CD8-positive, alpha-beta memory T cell (primary cell): Measurements from ENCODE around the gene ITGA1. TPM values are rescaled to one million over a fixed set of nuclear protein-coding genes. Genes with fewer than 3 reads are reported as not detected.

Source experiments
- CTCF ChIA-PET: fragments of 350-600 bp; sonication (Branson Sonifier 250); formaldehyde crosslinking; loops from one replicate; lab custom pipeline; 2021; ENCODE audit warnings: antibody characterized with exemption; lab: Charles Lee
- POLR2A ChIA-PET: fragments of 350-600 bp; sonication (Branson Sonifier 250); formaldehyde crosslinking; loops from one replicate; lab custom pipeline; 2021; ENCODE audit warnings: antibody characterized with exemption; lab: Charles Lee
- DNase-seq, 5 donors: peaks; one replicate each; pipeline versions ENCODE4 v3.0.0 to v3.0.0-alpha.2; 2020 to 2022; ENCODE audit warnings: mixed read lengths in 1 of 5
- H3K27ac ChIP-seq: one replicate; pipeline ENCODE4 v1.7.0; 2013; ENCODE audit warnings: low read depth, mild to moderate bottlenecking, low read length, moderate library complexity
- H3K27me3 ChIP-seq: 2 replicates; pipeline ENCODE4 v1.7.0; 2013; ENCODE audit warnings: low read length, mild to moderate bottlenecking; ENCODE audit not compliant: insufficient read depth, poor library complexity, severe bottlenecking
- H3K36me3 ChIP-seq: 2 replicates; pipeline ENCODE4 v1.7.0; 2013; ENCODE audit warnings: mild to moderate bottlenecking, low read length, moderate library complexity; ENCODE audit not compliant: insufficient read depth
- H3K4me1 ChIP-seq: 2 replicates; pipeline ENCODE4 v1.7.0; 2013; ENCODE audit warnings: mild to moderate bottlenecking, low read length, moderate library complexity; ENCODE audit not compliant: insufficient read depth
- H3K4me3 ChIP-seq: 2 replicates; pipeline ENCODE4 v1.7.0; 2013; ENCODE audit warnings: mild to moderate bottlenecking, low read length
- H3K9me3 ChIP-seq: 2 replicates; pipeline ENCODE4 v1.7.0; 2013; ENCODE audit warnings: mild to moderate bottlenecking, low read length
- H3K27ac Mint-ChIP-seq, 8 donors: one replicate each; pipeline ENCODE4 v1.8.0; 2020 to 2021; ENCODE audit warnings: mixed read lengths in 8 of 8, mild to moderate bottlenecking in 6 of 8, inconsistent platforms in 3 of 8, moderate library complexity in 3 of 8
- H3K27me3 Mint-ChIP-seq, 2 donors: one replicate each; pipeline ENCODE4 v1.8.0; 2020 to 2021; ENCODE audit warnings: mixed read lengths in 2 of 2, mild to moderate bottlenecking in 1 of 2, moderate library complexity in 1 of 2
- H3K36me3 Mint-ChIP-seq, 3 donors: one replicate each; pipeline ENCODE4 v1.8.0; 2020 to 2021; ENCODE audit warnings: mixed read lengths in 3 of 3, inconsistent platforms in 1 of 3, mild to moderate bottlenecking in 1 of 3
- H3K4me1 Mint-ChIP-seq, 3 donors: one replicate each; pipeline ENCODE4 v1.8.0; 2020 to 2021; ENCODE audit warnings: mixed read lengths in 3 of 3, inconsistent platforms in 1 of 3, mild to moderate bottlenecking in 1 of 3
- H3K4me3 Mint-ChIP-seq, 7 donors: one replicate each; pipeline ENCODE4 v1.8.0; 2020 to 2021; ENCODE audit warnings: mixed read lengths in 7 of 7, mild to moderate bottlenecking in 6 of 7, moderate library complexity in 4 of 7, inconsistent platforms in 2 of 7
- H3K9me3 Mint-ChIP-seq, 5 donors: one replicate each; pipeline ENCODE4 v1.8.0; 2020 to 2022; ENCODE audit warnings: mixed read lengths in 5 of 5, mild to moderate bottlenecking in 3 of 5, moderate library complexity in 2 of 5, inconsistent platforms in 1 of 5
- polyA plus RNA-seq: library from polyadenylated mRNA; unstranded; fragments of 300-500 nt; fragmentation: Illumina TruSeq; gene quantifications from one replicate; pipeline ENCODE4 v1.2.3, GENCODE V29; 2021
- total RNA-seq, 2 experiments: library from RNA; stranded (reverse); gene quantifications; one replicate each; pipeline ENCODE4 v1.2.3, GENCODE V29; 2021

The ITGA1 gene
- total and polyA plus RNA-seq, 3 experiments from 2014 or later: 16.5 to 26.3 (median 21.9) TPM

GRCh38 chr5:52928689-52929088 lies 141.0 kb downstream of the ITGA1 start:
- Mint-ChIP-seq H3K27me3 (peaks cover 0 to 8% of the 10 kb centered on the region in 2 donors), H3K27ac (peak overlapping the region in 1 of 8 donors; percentile 58), H3K4me3 (no peak overlapping the region), H3K36me3 (peaks cover 3 to 37% (median 3%) of the 10 kb centered on the region in 3 donors), H3K4me1 (no peaks in the 10 kb centered on the region), H3K9me3 (no peaks in the 10 kb centered on the region)
- no peak for DNase-seq
- H3K27ac ChIP-seq: no peak overlapping the region
- H3K9me3 ChIP-seq: no peaks in the 10 kb centered on the region
- no peaks in the 10 kb centered on the region for H3K27me3 ChIP-seq
- ChIA-PET CTCF (no interaction called here), POLR2A (no interaction called here)
- no peaks in the 10 kb centered on the region for H3K4me1 ChIP-seq
- no peak overlapping the region for H3K4me3 ChIP-seq
- H3K36me3 ChIP-seq: no peaks in the 10 kb centered on the region

DNA sequence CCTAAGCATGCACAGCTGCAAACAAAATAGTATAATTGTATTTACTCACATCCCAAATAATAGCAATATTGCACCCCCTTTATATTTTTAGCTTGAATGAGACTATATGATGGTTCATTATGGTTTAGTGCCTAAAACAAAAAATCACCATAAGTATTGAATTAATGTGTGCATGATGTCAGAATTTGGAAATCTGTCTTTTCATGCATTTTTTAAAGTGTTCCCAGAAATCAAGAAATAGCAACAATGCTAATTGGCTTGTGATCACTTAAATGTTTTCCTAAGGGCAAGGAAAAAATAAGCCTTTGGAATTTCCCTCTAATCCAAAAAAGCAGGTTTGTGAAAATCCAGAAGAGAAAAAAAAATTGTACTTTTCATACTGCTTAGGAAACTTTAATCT lies 150.5 kb downstream of the ITGA1 start:
- Mint-ChIP-seq H3K36me3 (peaks cover 0 to 22% (median 2%) of the 10 kb centered on the region in 3 donors), H3K27me3 (no peaks in the 10 kb centered on the region), H3K4me3 (no peak overlapping the region), H3K4me1 (no peaks in the 10 kb centered on the region), H3K27ac (no peak overlapping the region), H3K9me3 (no peaks in the 10 kb centered on the region)
- CTCF ChIA-PET: no interaction called here
- H3K27me3 ChIP-seq: no peaks in the 10 kb centered on the region
- POLR2A ChIA-PET: no interaction called here
- no peaks in the 10 kb centered on the region for H3K36me3 ChIP-seq
- H3K27ac ChIP-seq: no peak overlapping the region
- H3K9me3 ChIP-seq: no peaks in the 10 kb centered on the region
- no peaks in the 10 kb centered on the region for H3K4me1 ChIP-seq
- H3K4me3 ChIP-seq: no peak overlapping the region
- no peak for DNase-seq

DNA sequence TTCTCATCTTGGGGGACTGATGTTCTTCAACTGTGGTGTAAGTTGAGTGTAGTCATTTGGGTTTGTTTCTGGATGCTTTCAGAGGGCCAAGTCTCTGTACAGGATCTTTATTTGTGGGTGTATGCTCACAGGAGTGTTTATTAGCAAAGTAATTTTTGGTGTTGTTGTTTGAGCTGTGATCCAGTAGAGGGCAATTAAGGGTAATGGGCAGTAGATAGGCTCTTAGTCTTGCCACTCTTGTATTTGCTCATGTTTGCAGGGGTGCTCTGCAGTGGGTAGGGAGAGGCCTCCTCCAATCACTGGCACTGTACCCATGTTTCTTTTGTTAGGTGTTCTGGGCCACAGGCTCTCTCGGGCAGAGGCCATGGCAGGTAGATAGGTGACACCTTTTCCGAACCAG lies 155.6 kb downstream of the ITGA1 start:
- Mint-ChIP-seq H3K4me1 (peaks cover 10 to 20% (median 17%) of the 10 kb centered on the region in 3 donors), H3K27me3 (peaks cover 0 to 4% of the 10 kb centered on the region in 2 donors), H3K4me3 (no peak overlapping the region), H3K27ac (peak overlapping the region in 1 of 8 donors; percentile 22), H3K9me3 (no peaks in the 10 kb centered on the region), H3K36me3 (peaks cover 0 to 26% (median 2%) of the 10 kb centered on the region in 3 donors)
- H3K27me3 ChIP-seq: no peaks in the 10 kb centered on the region
- ChIA-PET CTCF (interaction anchor here (1.6 kb wide), 1 partner anchor 146 kb away, joined by 4 read pairs; no protein-coding TSS in a partner anchor), POLR2A (no interaction called here)
- H3K4me3 ChIP-seq: no peak overlapping the region
- no peaks in the 10 kb centered on the region for H3K36me3 ChIP-seq
- DNase-seq: no peak
- H3K4me1 ChIP-seq: no peaks in the 10 kb centered on the region
- H3K9me3 ChIP-seq: no peaks in the 10 kb centered on the region
- H3K27ac ChIP-seq: no peak overlapping the region

GRCh38 chr5:52943808-52944207 lies 156.1 kb downstream of the ITGA1 start:
- peak overlapping the region in 1 of 7 donors; percentile 18 for H3K4me3 Mint-ChIP-seq
- no peak overlapping the region for H3K27ac ChIP-seq
- CTCF ChIA-PET: interaction anchor here (1.6 kb wide), 1 partner anchor 145 kb away, joined by 4 read pairs; no protein-coding TSS in a partner anchor
- no peaks in the 10 kb centered on the region for H3K27me3 ChIP-seq
- POLR2A ChIA-PET: no interaction called here
- no peak for DNase-seq
- H3K36me3 ChIP-seq: no peaks in the 10 kb centered on the region
- H3K9me3 ChIP-seq: no peaks in the 10 kb centered on the region
- no peak overlapping the region for H3K27ac Mint-ChIP-seq
- peaks cover 0 to 24% (median 2%) of the 10 kb centered on the region in 3 donors for H3K36me3 Mint-ChIP-seq
- H3K4me1 ChIP-seq: peaks cover 3% of the 10 kb centered on the region
- no peaks in the 10 kb centered on the region for H3K9me3 Mint-ChIP-seq
- peaks cover 14 to 25% (median 22%) of the 10 kb centered on the region in 3 donors for H3K4me1 Mint-ChIP-seq
- no peak overlapping the region for H3K4me3 ChIP-seq
- H3K27me3 Mint-ChIP-seq: peaks cover 0 to 4% of the 10 kb centered on the region in 2 donors

DNA sequence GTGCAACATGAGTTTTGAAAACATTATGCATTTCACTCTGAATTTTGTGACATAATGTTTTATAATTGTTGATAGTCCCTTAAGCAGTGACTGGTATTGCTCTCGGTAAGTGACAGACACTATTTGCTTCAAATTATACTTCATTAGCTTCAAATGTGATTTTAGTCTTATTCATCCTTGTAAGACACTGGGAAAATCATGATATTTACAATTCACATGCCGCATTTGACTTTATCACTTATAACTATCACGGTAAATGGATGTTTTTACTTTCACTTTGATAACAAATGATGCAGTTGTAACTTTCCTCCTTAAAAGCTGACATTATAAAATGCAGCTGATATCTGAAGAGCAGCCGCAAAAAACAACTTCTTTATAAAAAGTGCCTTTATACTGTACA lies 157.3 kb downstream of the ITGA1 start:
- Histone ChIP-seq H3K27ac (no peak overlapping the region), H3K36me3 (no peaks in the 10 kb centered on the region), H3K4me3 (peak overlapping the region; percentile 27), H3K27me3 (no peaks in the 10 kb centered on the region), H3K4me1 (peaks cover 3% of the 10 kb centered on the region), H3K9me3 (no peaks in the 10 kb centered on the region)
- ChIA-PET CTCF (interaction anchor here (1.0 kb wide), 1 partner anchor 16 kb away, joined by 3 read pairs; no protein-coding TSS in a partner anchor), POLR2A (no interaction called here)
- Mint-ChIP-seq H3K4me3 (peak overlapping the region; percentile 73 to 87 (median 80)), H3K27ac (peak overlapping the region in 5 of 8 donors; percentile 33 to 81 (median 70)), H3K4me1 (peaks cover 14 to 25% (median 23%) of the 10 kb centered on the region in 3 donors), H3K9me3 (no peaks in the 10 kb centered on the region), H3K27me3 (peaks cover 0 to 4% of the 10 kb centered on the region in 2 donors), H3K36me3 (peaks cover 0 to 21% (median 2%) of the 10 kb centered on the region in 3 donors)
- DNase-seq: no peak

GRCh38 chr5:52947208-52947607 lies 159.5 kb downstream of the ITGA1 start:
- peaks cover 3% of the 10 kb centered on the region for H3K4me1 ChIP-seq
- peaks cover 14 to 25% (median 23%) of the 10 kb centered on the region in 3 donors for H3K4me1 Mint-ChIP-seq
- H3K4me3 Mint-ChIP-seq: no peak overlapping the region
- H3K27ac Mint-ChIP-seq: no peak overlapping the region
- H3K9me3 Mint-ChIP-seq: no peaks in the 10 kb centered on the region
- H3K27me3 ChIP-seq: no peaks in the 10 kb centered on the region
- POLR2A ChIA-PET: no interaction called here
- H3K9me3 ChIP-seq: no peaks in the 10 kb centered on the region
- no peak overlapping the region for H3K4me3 ChIP-seq
- no peak overlapping the region for H3K27ac ChIP-seq
- DNase-seq: no peak
- H3K27me3 Mint-ChIP-seq: peaks cover 0 to 4% of the 10 kb centered on the region in 2 donors
- no peaks in the 10 kb centered on the region for H3K36me3 ChIP-seq
- peaks cover 0 to 9% (median 0%) of the 10 kb centered on the region in 3 donors for H3K36me3 Mint-ChIP-seq
- CTCF ChIA-PET: interaction anchor here (2.8 to 3.1 kb wide), 2 partner anchors 43 to 150 kb away, joined by 11 to 24 read pairs; partner anchors contain the start of gene ITGA2

GRCh38 chr5:52947851-52948250 lies 160.1 kb downstream of the ITGA1 start:
- Mint-ChIP-seq H3K4me1 (peaks cover 14 to 25% (median 23%) of the 10 kb centered on the region in 3 donors), H3K36me3 (peaks cover 0 to 10% (median 0%) of the 10 kb centered on the region in 3 donors), H3K9me3 (no peaks in the 10 kb centered on the region), H3K27me3 (peaks cover 0 to 4% of the 10 kb centered on the region in 2 donors), H3K27ac (no peak overlapping the region), H3K4me3 (no peak overlapping the region)
- DNase-seq: no peak
- ChIA-PET CTCF (interaction anchor here (0.7 to 3.1 kb wide), 10 partner anchors 7 to 1282 kb away, joined by 3 to 24 read pairs (median 7); partner anchors contain the start of genes ITGA2 and MOCS2), POLR2A (no interaction called here)
- Histone ChIP-seq H3K27ac (no peak overlapping the region), H3K36me3 (no peaks in the 10 kb centered on the region), H3K9me3 (no peaks in the 10 kb centered on the region), H3K27me3 (no peaks in the 10 kb centered on the region), H3K4me3 (no peak overlapping the region), H3K4me1 (peaks cover 3% of the 10 kb centered on the region)

GRCh38 chr5:52948418-52949076 lies 160.8 kb downstream of the ITGA1 start:
- Mint-ChIP-seq H3K4me3 (no peak overlapping the region), H3K27me3 (peaks cover 0 to 4% of the 10 kb centered on the region in 2 donors), H3K4me1 (peaks cover 14 to 25% (median 23%) of the 10 kb centered on the region in 3 donors), H3K36me3 (peaks cover 0 to 9% (median 0%) of the 10 kb centered on the region in 3 donors), H3K27ac (peak overlapping the region in 2 of 8 donors; percentile 15 to 41), H3K9me3 (no peaks in the 10 kb centered on the region)
- Histone ChIP-seq H3K36me3 (no peaks in the 10 kb centered on the region), H3K27ac (no peak overlapping the region), H3K9me3 (no peaks in the 10 kb centered on the region), H3K4me1 (peaks cover 3% of the 10 kb centered on the region), H3K4me3 (no peak overlapping the region), H3K27me3 (no peaks in the 10 kb centered on the region)
- CTCF ChIA-PET: interaction anchor here (0.7 to 3.1 kb wide), 13 partner anchors 8 to 1281 kb away, joined by 3 to 24 read pairs (median 6); partner anchors contain the start of genes ITGA2 and MOCS2
- DNase-seq: peak; percentile 19 to 73 (median 58)
- POLR2A ChIA-PET: no interaction called here
